GM12891 (cell line): ENCODE measurements around the gene WWC2.

Experiments
- PAX5 ChIP-seq: IDR thresholded peaks from 2 replicates; pipeline ENCODE4 v1.6.1; 2011; ENCODE audit warnings: low read length, moderate library complexity, mild to moderate bottlenecking; ENCODE audit not compliant: insufficient read depth, severe bottlenecking
- POLR2A ChIP-seq: IDR thresholded peaks from 2 replicates; pipeline ENCODE4 v1.6.1; 2011; ENCODE audit warnings: low read depth, low read length, control low read depth
- POLR2AphosphoS5 ChIP-seq: IDR thresholded peaks from 2 replicates; pipeline ENCODE4 v1.6.1; 2011; ENCODE audit warnings: low read depth, low read length, control low read depth
- POU2F2 ChIP-seq: IDR thresholded peaks from 2 replicates; pipeline ENCODE4 v1.6.1; 2011; ENCODE audit warnings: low read depth, mild to moderate bottlenecking, control low read depth, low read length, moderate library complexity
- SPI1 ChIP-seq: IDR thresholded peaks from 2 replicates; pipeline ENCODE4 v1.6.1; 2011; ENCODE audit warnings: low read depth, low read length, control low read depth
- TAF1 ChIP-seq: IDR thresholded peaks from 2 replicates; pipeline ENCODE4 v1.6.1; 2011; ENCODE audit warnings: low read depth, low read length, control low read depth

DNA sequence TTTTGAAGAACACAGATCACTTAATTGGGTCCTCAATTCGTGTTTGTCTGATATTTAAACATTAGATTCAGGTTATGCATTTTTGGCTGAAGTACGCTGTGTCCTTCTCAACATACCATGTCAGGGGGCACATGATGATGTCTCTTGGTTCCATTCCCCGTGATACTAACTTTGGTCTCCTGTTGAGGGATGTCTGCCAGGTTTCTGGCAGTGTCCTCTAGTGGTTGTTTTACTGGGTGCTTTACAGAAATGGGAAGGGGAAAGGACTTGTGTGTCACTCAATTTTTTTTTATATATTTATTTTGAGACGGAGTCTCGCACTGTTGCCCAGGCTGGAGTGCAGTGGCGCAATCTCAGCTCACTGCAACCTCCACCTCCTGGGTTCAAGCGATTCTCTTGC lies 58.2 kb downstream of the WWC2 start:
- TF ChIP-seq POLR2AphosphoS5 (no peak), POLR2A (no peak), TAF1 (no peak), PAX5 (no peak), POU2F2 (no peak), SPI1 (no peak)
